ENCODE data around the gene KCNC1. TPM values are rescaled to one million over a fixed set of nuclear protein-coding genes. Genes with fewer than 3 reads are reported as not detected.

KCNC1 gene
- total and polyA plus RNA-seq, 2 donors (not counting 1 experiment from before 2014, with no cell fraction given), result under 0.01 TPM; not detected in 1

DNA sequence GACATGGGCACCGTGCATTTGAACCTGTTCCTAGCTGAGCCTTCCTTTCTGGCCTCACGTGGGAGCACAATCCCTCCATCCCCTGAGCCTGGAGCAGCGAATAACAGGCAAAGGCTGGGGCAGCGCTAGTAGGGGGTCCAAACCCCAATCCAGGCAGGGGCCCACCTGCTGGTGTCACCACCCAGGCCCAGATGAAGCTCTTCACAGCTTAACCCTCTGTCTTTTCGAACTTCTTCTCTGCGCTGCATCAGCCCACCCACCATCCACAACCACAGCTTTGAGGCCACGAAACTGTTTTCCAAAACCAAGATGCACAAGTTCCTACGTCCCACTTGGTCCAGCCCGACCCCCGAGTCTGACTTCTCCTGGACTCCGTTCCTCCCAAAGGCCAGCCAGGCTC, 11.5 kb downstream of the KCNC1 start:
- no peaks in the 10 kb centered on the region for H3K9me3 ChIP-seq (ENCODE audit: control insufficient read depth, insufficient read depth, low read depth, low read length)
- no peak overlapping the region for H2AFZ ChIP-seq (ENCODE audit: low read length)
- TF ChIP-seq EZH2 (IDR thresholded peaks at IDR 0.05; ENCODE audit: low read length, missing control alignments), result no peak
- TF ChIP-seq, protein P1, sequence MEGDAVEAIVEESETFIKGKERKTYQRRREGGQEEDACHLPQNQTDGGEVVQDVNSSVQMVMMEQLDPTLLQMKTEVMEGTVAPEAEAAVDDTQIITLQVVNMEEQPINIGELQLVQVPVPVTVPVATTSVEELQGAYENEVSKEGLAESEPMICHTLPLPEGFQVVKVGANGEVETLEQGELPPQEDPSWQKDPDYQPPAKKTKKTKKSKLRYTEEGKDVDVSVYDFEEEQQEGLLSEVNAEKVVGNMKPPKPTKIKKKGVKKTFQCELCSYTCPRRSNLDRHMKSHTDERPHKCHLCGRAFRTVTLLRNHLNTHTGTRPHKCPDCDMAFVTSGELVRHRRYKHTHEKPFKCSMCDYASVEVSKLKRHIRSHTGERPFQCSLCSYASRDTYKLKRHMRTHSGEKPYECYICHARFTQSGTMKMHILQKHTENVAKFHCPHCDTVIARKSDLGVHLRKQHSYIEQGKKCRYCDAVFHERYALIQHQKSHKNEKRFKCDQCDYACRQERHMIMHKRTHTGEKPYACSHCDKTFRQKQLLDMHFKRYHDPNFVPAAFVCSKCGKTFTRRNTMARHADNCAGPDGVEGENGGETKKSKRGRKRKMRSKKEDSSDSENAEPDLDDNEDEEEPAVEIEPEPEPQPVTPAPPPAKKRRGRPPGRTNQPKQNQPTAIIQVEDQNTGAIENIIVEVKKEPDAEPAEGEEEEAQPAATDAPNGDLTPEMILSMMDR (conservative IDR thresholded peaks at IDR 0.05 in 1 of 2, IDR thresholded peaks at IDR 0.05 in 1 of 2; ENCODE audit: low read depth in 1 of 2, low read length in 2 of 2), result no peak
- no peak overlapping the region for H3K27ac ChIP-seq (ENCODE audit: insufficient read depth, low read length)
- no peak overlapping the region for H3K4me2 ChIP-seq (ENCODE audit: extremely low read depth, insufficient read depth, low read length)
- H3K79me2 ChIP-seq (ENCODE audit: control insufficient read depth, insufficient read depth, low read length), result no peaks in the 10 kb centered on the region
- H3K4me1 ChIP-seq (ENCODE audit: control insufficient read depth, extremely low read depth, insufficient read depth, low read length), result no peaks in the 10 kb centered on the region
- no peaks in the 10 kb centered on the region for H3K36me3 ChIP-seq (ENCODE audit: control insufficient read depth, insufficient read depth, low read length)
- no peak overlapping the region for H3K9ac ChIP-seq (ENCODE audit: insufficient read depth, low read length)
- H4K20me1 ChIP-seq (ENCODE audit: control insufficient read depth, extremely low read depth, insufficient read depth, low read length), result no peaks in the 10 kb centered on the region
- no peak overlapping the region for H3K4me3 ChIP-seq (replicated peaks in 1 of 4; ENCODE audit: control extremely low read depth in 1 of 4, insufficient read depth in 1 of 4, low read depth in 3 of 4, low read length in 4 of 4)
- H3K27me3 ChIP-seq (ENCODE audit: control insufficient read depth, insufficient read depth, low read length), result no peaks in the 10 kb centered on the region
- no peak for DNase-seq (ENCODE audit: low read depth in 2 of 2)

DNA sequence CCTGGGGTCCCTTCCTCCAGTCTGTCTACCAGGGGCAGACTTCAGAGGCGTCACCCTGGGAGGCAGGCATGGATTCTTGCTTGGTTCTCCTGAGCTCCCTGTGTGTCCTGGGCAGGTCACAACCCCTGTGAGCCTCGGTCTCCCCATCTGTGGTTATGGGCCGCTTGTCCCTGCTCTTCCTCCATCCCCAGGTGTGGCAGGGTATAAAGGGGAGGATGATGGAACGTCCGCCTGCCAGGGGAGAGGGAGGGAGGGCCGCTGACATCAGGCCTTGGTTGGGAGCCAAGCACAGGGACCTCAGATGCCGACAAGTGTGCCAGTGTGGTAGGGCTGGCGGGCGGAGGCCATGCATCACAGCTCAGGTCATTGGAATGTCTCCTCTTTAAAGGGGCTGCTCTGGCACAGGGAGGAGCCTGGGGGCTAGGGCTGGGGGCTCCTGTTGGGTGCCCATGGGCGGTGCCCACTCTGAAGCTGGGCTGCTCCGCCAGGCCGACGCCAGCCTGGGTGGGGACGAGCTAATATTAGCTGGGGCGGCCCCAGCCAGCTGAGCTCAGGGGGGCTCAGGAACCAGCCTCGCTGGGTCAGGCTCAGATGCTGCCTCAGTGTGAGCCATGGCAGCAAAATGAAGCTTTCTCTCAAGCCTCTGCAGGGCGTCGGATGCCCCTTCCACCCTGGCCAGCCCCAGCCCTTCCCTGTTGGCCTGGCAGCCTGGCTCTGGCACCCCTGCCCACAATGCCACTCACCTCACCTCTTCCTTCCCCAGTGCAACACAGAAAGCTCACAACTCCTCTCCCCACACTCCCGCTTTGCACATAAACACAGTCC, 12.8 kb downstream of the KCNC1 start:
- H3K9me3 ChIP-seq (ENCODE audit: control insufficient read depth, insufficient read depth, low read depth, low read length), result no peaks in the 10 kb centered on the region
- H3K79me2 ChIP-seq (ENCODE audit: control insufficient read depth, insufficient read depth, low read length), result no peaks in the 10 kb centered on the region
- H2AFZ ChIP-seq (ENCODE audit: low read length), result no peak overlapping the region
- H3K9ac ChIP-seq (ENCODE audit: insufficient read depth, low read length), result no peak overlapping the region
- no peak overlapping the region for H3K4me2 ChIP-seq (ENCODE audit: extremely low read depth, insufficient read depth, low read length)
- DNase-seq (ENCODE audit: low read depth in 2 of 2), result no peak
- H3K27ac ChIP-seq (ENCODE audit: insufficient read depth, low read length), result no peak overlapping the region
- no peak for TF ChIP-seq EZH2 (IDR thresholded peaks at IDR 0.05; ENCODE audit: low read length, missing control alignments)
- TF ChIP-seq, protein P1 (conservative IDR thresholded peaks at IDR 0.05 in 1 of 2, IDR thresholded peaks at IDR 0.05 in 1 of 2; ENCODE audit: low read depth in 1 of 2, low read length in 2 of 2), result no peak
- H4K20me1 ChIP-seq (ENCODE audit: control insufficient read depth, extremely low read depth, insufficient read depth, low read length), result no peaks in the 10 kb centered on the region
- no peaks in the 10 kb centered on the region for H3K27me3 ChIP-seq (ENCODE audit: control insufficient read depth, insufficient read depth, low read length)
- no peak overlapping the region for H3K4me3 ChIP-seq (replicated peaks in 1 of 4; ENCODE audit: control extremely low read depth in 1 of 4, insufficient read depth in 1 of 4, low read depth in 3 of 4, low read length in 4 of 4)
- H3K4me1 ChIP-seq (ENCODE audit: control insufficient read depth, extremely low read depth, insufficient read depth, low read length), result no peaks in the 10 kb centered on the region
- no peaks in the 10 kb centered on the region for H3K36me3 ChIP-seq (ENCODE audit: control insufficient read depth, insufficient read depth, low read length)

GRCh38 chr11:17748044-17748443, 13.5 kb downstream of the KCNC1 start:
- no peaks in the 10 kb centered on the region for H3K9me3 ChIP-seq (ENCODE audit: control insufficient read depth, insufficient read depth, low read depth, low read length)
- no peak overlapping the region for H3K9ac ChIP-seq (ENCODE audit: insufficient read depth, low read length)
- no peaks in the 10 kb centered on the region for H3K4me1 ChIP-seq (ENCODE audit: control insufficient read depth, extremely low read depth, insufficient read depth, low read length)
- H3K36me3 ChIP-seq (ENCODE audit: control insufficient read depth, insufficient read depth, low read length), result no peaks in the 10 kb centered on the region
- no peak overlapping the region for H3K4me2 ChIP-seq (ENCODE audit: extremely low read depth, insufficient read depth, low read length)
- H3K4me3 ChIP-seq (replicated peaks in 1 of 4; ENCODE audit: control extremely low read depth in 1 of 4, insufficient read depth in 1 of 4, low read depth in 3 of 4, low read length in 4 of 4), result no peak overlapping the region
- TF ChIP-seq, protein P1 (conservative IDR thresholded peaks at IDR 0.05 in 1 of 2, IDR thresholded peaks at IDR 0.05 in 1 of 2; ENCODE audit: low read depth in 1 of 2, low read length in 2 of 2), result no peak
- TF ChIP-seq EZH2 (IDR thresholded peaks at IDR 0.05; ENCODE audit: low read length, missing control alignments), result no peak
- no peaks in the 10 kb centered on the region for H3K79me2 ChIP-seq (ENCODE audit: control insufficient read depth, insufficient read depth, low read length)
- no peak for DNase-seq (ENCODE audit: low read depth in 2 of 2)
- H3K27me3 ChIP-seq (ENCODE audit: control insufficient read depth, insufficient read depth, low read length), result no peaks in the 10 kb centered on the region
- no peak overlapping the region for H3K27ac ChIP-seq (ENCODE audit: insufficient read depth, low read length)
- H2AFZ ChIP-seq (ENCODE audit: low read length), result no peak overlapping the region
- H4K20me1 ChIP-seq (ENCODE audit: control insufficient read depth, extremely low read depth, insufficient read depth, low read length), result no peaks in the 10 kb centered on the region
